ENCODE measurements around the gene PSD2.

PSD2 gene

GRCh38 chr5:139856714-139857113 lies 61.1 kb downstream of the PSD2 start:
- DNase-seq (ENCODE audit: low spot score): no peak

GRCh38 chr5:139859013-139859412 lies 63.4 kb downstream of the PSD2 start:
- no peak for DNase-seq (ENCODE audit: low spot score)

DNA sequence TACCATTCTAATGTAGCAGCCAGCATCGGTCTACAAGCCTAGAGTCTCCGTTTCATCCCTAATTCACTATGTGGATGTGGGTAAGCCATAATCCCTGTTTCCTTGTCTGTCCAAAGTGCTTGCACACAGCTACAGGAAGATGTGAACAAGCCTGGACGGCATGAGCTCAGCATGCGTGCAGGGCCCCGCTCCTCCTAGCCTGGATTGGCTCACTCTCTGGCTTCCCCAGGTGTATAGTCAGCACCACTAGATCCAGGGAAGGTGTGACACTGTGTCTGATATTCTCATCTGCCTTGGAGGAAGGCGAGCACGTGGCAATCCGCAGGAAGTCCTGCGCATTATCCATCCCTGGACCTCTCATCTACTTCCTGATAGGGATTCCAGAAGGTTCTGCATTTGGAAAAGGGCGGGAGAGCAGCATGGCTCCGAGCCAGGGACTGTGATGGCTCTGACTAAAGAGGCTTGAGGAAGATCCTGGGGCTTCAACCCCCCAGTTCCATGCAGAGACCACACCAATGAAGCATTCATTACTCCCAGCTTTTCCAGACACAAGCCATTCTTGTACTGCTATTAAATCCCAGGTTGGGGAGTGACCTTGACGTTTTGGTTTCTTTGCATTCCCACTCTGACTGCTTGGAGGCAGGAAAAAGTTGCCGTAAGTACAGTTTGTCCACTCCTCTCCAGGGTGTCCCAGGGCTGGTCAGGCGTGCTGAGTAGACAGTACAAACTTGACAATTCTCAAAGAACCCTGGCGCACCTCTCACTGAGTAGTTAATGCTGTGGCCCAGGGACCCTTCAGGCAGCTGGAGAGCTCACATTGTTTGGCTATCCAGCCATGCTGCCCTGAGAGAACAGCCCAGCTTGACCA lies 65.6 kb downstream of the PSD2 start:
- no peak for DNase-seq (ENCODE audit: low spot score)

GRCh38 chr5:139861889-139862207 lies 66.2 kb downstream of the PSD2 start:
- no peak for DNase-seq (ENCODE audit: low spot score)

- no peak for DNase-seq (ENCODE audit: low spot score)
These were observed 66.7 kb downstream of the PSD2 start for GRCh38 chr5:139862313-139862712.

GRCh38 chr5:139862803-139863202 lies 67.2 kb downstream of the PSD2 start:
- no peak for DNase-seq (ENCODE audit: low spot score)

DNA sequence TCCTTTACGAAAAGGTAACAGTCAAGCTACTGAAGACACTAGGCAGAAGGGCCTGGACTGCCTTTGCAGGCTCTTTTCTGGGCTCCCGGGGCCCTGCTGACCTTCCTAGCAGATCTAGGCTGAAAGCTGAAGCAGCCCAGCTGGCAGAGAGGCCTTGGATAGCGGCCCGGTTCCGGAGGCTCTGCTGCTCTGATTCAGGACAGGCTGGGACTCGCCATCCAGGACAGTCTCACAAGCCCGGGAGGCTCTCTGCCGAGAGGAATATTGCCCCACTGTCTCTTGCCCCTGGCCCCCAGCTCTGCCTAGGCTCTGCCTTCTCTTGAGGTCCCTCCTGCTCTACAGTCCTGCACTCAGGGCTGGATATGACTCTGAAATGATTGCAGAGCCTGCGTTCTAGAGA lies 67.8 kb downstream of the PSD2 start:
- DNase-seq (ENCODE audit: low spot score): no peak

DNA sequence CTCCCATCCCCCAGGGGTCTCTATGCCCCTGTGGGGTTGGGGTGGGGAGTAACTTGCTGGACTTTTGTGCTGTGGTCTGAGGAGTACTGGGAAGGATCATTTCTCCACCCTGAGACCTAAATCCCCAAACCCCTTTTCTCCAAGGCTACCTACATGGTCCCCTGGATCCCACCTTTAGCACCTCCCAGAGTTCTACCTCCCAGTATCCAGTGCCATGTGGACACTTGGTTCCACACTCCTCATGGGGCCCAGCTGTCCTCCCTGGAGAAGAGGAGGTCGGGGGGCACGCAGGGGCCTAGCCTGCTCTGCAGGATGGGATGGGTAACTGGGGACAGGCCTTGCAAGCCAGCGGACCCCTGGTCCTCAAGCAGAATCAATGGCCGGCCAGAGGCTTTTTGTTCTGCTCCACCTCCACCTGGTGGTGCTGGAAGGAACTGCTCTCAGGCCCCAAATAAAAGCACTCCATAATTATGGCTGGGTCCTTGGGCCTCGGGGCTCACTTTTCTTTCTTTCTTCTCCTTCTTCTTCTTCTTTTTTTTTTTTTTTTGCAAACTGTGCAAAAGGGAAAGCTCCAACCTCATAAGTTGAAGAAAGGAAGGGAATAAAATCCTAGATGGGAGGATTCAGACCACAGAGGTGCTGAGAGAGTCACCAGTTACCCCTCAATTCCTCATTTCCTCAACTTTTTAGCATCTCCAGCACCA lies 68.4 kb downstream of the PSD2 start:
- DNase-seq (ENCODE audit: low spot score): peak; percentile 62

- no peak for DNase-seq (ENCODE audit: low spot score)
These were observed 69.3 kb downstream of the PSD2 start for GRCh38 chr5:139864716-139865483.

GRCh38 chr5:139867109-139867508 lies 71.5 kb downstream of the PSD2 start:
- DNase-seq (ENCODE audit: low spot score): no peak

DNA sequence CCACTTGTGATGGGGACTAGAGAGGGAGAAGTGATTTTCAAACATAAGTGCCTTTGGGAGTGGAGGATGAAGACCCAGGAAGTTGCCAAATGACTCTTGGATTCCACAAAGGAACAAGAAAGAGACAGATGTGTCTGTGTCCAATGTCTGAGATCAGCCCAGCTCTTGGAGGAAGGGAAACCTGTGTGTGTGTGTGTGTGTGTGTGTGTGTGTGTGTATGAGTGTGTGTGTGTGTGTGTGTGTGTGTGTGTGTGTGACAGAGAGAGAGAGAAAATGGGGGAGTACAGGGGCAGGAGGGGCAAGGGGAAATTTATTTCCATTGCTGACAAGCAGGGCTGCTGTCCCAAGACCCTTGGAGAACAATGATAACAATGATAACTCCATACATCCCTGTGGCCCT lies 72.0 kb downstream of the PSD2 start:
- DNase-seq (ENCODE audit: low spot score): no peak

- no peak for DNase-seq (ENCODE audit: low spot score)
These were observed 73.6 kb downstream of the PSD2 start for GRCh38 chr5:139869042-139869790.

GRCh38 chr5:139870677-139871076 lies 75.1 kb downstream of the PSD2 start:
- DNase-seq (ENCODE audit: low spot score): no peak

- DNase-seq (ENCODE audit: low spot score): no peak
These were observed 76.0 kb downstream of the PSD2 start for GRCh38 chr5:139871614-139872013.

- no peak for DNase-seq (ENCODE audit: low spot score)
These were observed 76.6 kb downstream of the PSD2 start for GRCh38 chr5:139872052-139872766.

- DNase-seq (ENCODE audit: low spot score): no peak
These were observed 77.5 kb downstream of the PSD2 start for GRCh38 chr5:139872851-139873794.

DNA sequence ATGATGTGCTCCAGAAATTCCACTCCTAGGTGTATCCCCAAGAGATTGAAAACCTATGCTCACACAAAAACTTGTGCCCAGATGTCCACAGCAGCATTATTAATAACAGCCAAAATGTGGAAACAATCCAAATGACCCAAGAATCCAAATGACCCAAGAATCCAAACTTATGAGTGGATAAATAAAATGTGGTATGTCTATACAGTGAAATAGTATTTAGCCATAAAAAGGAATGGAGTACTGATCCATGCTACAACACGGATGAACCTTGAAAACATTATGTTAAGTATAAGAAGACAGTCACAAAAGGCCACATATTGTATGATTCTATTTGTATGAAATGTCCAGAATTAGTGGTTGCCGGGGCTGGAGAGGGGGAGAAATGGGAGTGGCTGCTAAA lies 80.3 kb downstream of the PSD2 start:
- no peak for DNase-seq (ENCODE audit: low spot score)

DNA sequence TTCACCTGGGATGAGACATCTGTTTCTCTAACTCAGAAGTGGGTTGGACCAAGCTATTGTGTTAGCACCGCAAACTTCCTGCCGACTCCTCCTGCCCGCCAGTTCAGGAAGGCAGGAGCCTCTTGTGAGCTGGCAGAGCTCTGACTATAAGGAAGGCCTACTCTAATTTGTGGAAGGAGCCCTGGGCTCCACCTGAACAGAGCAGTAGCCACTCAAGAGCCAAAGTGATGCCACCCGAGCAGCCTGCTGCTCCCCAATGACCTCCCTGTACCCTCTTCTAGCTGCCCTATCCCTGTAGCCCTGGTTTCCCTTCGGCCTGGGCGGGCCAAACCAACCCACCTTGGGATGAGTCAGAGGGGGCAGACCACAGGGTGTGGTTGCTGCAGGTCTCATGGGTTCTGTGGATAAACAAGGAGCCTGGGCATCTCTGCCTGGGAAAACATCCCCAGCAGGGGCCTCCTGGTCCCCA lies 81.6 kb downstream of the PSD2 start:
- no peak for DNase-seq (ENCODE audit: low spot score)

GRCh38 chr5:139878093-139878492 lies 82.5 kb downstream of the PSD2 start:
- no peak for DNase-seq (ENCODE audit: low spot score)

Measured in CD4-positive, alpha-beta T cell treated with Interleukin-2 at 100 ng/mL for 4 hours (primary cell).